ENCODE measurements around the gene MCM9. TPM values are rescaled to one million over a fixed set of nuclear protein-coding genes. Genes with fewer than 3 reads are reported as not detected.

MCM9 gene
- total RNA-seq (2014; rRNA removed; shearing (Covaris generic)), result 6.1 and 7.5 TPM in 2 replicates
- polyA plus RNA-seq (2014; cell fraction: nucleus; rRNA removed), result 10.7 and 14.4 TPM in 2 replicates

- DNase-seq (ENCODE audit: extremely low read depth, low read depth), result peak; percentile 76
Measured at GRCh38 chr6:118934461-118935330, at the start of gene MCM9. TSS of gene MCM9 (minus strand) at chr6:118935159. CDS start at chr6:118931723, 3,436 bp downstream.

- no peak for DNase-seq (ENCODE audit: extremely low read depth, low read depth)
Measured at GRCh38 chr6:118984342-118984741, 49.4 kb upstream of the MCM9 start.

GRCh38 chr6:118982575-118982911 is 47.6 kb upstream of the MCM9 start:
- DNase-seq (ENCODE audit: extremely low read depth, low read depth), result no peak

GRCh38 chr6:118981884-118982574 is 47.1 kb upstream of the MCM9 start:
- DNase-seq (ENCODE audit: extremely low read depth, low read depth), result no peak

- peak; percentile 4 for DNase-seq (ENCODE audit: extremely low read depth, low read depth)
Measured at GRCh38 chr6:118980063-118980462, 45.1 kb upstream of the MCM9 start.

GRCh38 chr6:118974790-118975189 is 39.8 kb upstream of the MCM9 start:
- DNase-seq (ENCODE audit: extremely low read depth, low read depth), result no peak

- no peak for DNase-seq (ENCODE audit: extremely low read depth, low read depth)
Measured at GRCh38 chr6:118971682-118972081, 36.7 kb upstream of the MCM9 start.

- no peak for DNase-seq (ENCODE audit: extremely low read depth, low read depth)
Measured at GRCh38 chr6:118970866-118971265, 35.9 kb upstream of the MCM9 start.

- peak; percentile 16 for DNase-seq (ENCODE audit: extremely low read depth, low read depth)
Measured at GRCh38 chr6:118968416-118968815, 33.5 kb upstream of the MCM9 start.

GRCh38 chr6:118967239-118967638 is 32.3 kb upstream of the MCM9 start:
- no peak for DNase-seq (ENCODE audit: extremely low read depth, low read depth)

- DNase-seq (ENCODE audit: extremely low read depth, low read depth), result no peak
Measured at GRCh38 chr6:118965843-118966370, 30.9 kb upstream of the MCM9 start.

GRCh38 chr6:118965371-118965770 is 30.4 kb upstream of the MCM9 start:
- no peak for DNase-seq (ENCODE audit: extremely low read depth, low read depth)

GRCh38 chr6:118963003-118963402 is 28.0 kb upstream of the MCM9 start:
- DNase-seq (ENCODE audit: extremely low read depth, low read depth), result no peak

- DNase-seq (ENCODE audit: extremely low read depth, low read depth), result no peak
Measured at GRCh38 chr6:118959903-118960302, 24.9 kb upstream of the MCM9 start.

GRCh38 chr6:118953391-118953790 is 18.4 kb upstream of the MCM9 start:
- no peak for DNase-seq (ENCODE audit: extremely low read depth, low read depth)

GRCh38 chr6:118952683-118953082 is 17.7 kb upstream of the MCM9 start:
- no peak for DNase-seq (ENCODE audit: extremely low read depth, low read depth)

- DNase-seq (ENCODE audit: extremely low read depth, low read depth), result no peak
Measured at GRCh38 chr6:118945217-118945616, 10.3 kb upstream of the MCM9 start.

GRCh38 chr6:118940770-118941169 is 5.8 kb upstream of the MCM9 start:
- DNase-seq (ENCODE audit: extremely low read depth, low read depth), result no peak

- DNase-seq (ENCODE audit: extremely low read depth, low read depth), result no peak
Measured at GRCh38 chr6:118939683-118940082, 4.7 kb upstream of the MCM9 start.

GRCh38 chr6:118935978-118936703 is 1.2 kb upstream of the MCM9 start:
- DNase-seq (ENCODE audit: extremely low read depth, low read depth), result no peak

GRCh38 chr6:118935331-118935668 is 341 bp upstream of the MCM9 start:
- DNase-seq (ENCODE audit: extremely low read depth, low read depth), result no peak
